ENCODE results near the gene NR2C1.
"Not testable (repeated sequence)": the region's sequence is repeated elsewhere in the genome, so short reads cannot be mapped to it uniquely, and the experiment has no call there.

Gene NR2C1

GRCh38 chr12:94997726-94998125, 75.7 kb downstream of the NR2C1 start:
- DNase-seq, result no peak

DNA sequence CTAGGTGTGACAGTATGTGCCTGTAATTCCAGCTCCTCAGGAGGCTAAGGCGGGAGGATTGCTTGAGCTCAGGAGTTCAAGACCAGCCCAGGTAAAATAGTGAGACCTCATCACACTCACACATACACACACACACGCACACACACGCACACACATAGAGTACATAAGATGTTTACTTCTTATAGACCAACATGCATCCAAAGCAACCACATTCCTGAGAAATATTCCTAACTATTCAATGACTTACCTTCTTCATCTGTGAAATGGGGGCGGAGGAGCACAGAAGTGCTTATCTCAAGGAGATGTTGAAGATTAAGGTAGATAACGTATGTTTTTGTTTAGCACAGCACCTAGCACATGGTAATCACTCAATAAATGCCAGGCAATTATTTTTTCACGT, 76.4 kb downstream of the NR2C1 start:
- no peak for DNase-seq

DNA sequence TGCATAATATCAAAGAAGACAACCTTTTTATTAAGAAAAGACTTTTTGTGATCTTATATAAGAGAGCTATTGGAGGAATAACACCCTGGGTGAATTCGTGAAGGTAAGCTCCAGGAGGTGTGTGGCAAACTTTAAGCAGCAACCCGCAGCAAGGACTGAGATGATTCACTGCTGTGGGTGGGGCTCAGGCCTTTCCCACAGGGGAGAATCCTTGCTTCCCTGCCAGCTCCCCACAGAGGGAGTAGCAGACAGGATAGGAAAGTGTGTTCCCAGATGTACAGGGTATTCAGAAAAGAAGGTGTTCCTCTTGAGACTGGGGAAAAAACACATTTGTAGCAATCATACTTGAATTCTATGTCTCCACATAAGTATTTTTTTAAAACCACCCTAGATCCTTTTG, 79.1 kb downstream of the NR2C1 start:
- no peak for DNase-seq

DNA sequence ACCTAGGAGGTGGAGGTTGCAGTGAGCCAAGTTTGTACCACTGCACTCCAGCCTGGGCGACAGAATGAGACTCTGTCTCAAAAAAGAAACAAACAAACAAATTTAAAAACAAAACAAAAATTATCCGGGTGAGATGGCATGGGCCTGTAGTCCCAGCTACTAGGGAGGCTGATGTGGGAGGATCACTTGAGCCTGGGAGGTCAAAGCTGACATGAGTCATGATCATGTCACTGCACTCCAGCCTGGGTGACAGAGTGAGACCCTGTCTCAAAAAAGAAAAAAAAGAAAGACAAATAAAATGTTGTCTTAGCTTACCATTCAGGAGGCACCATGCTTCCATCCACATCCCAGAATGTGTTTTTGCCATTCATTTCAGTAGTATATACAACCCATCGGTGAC, 79.6 kb downstream of the NR2C1 start:
- DNase-seq, result not testable (repeated sequence)

DNA sequence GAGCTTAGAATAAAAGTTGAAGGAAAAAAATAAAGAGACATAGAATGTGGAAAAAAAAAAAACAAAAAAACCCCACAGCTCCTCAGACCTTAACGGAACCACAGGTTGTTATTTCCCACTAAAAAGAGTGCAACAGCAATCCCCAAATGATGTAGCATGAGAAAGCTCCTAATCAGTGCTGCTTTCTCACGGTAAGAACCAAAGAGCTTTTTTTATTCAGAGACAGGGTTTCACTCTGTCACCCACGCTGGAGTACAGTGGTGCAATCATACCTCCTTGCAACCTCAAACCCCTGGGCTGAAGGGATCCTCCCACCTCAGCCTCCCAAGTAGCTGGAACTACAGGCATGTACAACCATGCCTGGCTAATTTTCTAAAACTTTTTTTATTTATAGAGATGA, 83.2 kb downstream of the NR2C1 start:
- DNase-seq, result no peak

- DNase-seq, result no peak
Observed at GRCh38 chr12:94988471-94988870, 84.9 kb downstream of the NR2C1 start.

- no peak for DNase-seq
Observed at GRCh38 chr12:94987801-94988200, 85.6 kb downstream of the NR2C1 start.

GRCh38 chr12:94987076-94987669, 86.2 kb downstream of the NR2C1 start:
- no peak for DNase-seq

GRCh38 chr12:94985099-94985498, 88.3 kb downstream of the NR2C1 start:
- DNase-seq, result not testable (repeated sequence)

DNA sequence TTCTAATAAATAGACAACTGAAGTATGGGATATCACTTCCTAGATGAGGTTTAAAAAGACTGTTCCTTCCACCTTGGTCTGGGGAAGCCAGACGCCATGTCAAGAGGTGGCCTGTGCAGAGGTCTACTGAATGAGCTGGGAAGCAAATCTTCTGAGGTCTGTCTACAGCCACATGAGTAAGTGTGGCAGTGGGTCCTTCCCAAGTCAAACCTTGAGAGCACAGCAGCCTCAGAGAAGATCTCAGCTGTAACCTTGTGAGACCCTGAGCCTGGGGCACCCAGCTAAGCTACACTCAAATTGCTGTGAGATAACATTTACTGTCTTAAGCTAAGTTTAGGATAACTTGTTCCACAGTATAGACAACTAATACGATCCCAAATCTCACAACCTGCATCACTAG, 90.1 kb downstream of the NR2C1 start:
- DNase-seq, result no peak

DNA sequence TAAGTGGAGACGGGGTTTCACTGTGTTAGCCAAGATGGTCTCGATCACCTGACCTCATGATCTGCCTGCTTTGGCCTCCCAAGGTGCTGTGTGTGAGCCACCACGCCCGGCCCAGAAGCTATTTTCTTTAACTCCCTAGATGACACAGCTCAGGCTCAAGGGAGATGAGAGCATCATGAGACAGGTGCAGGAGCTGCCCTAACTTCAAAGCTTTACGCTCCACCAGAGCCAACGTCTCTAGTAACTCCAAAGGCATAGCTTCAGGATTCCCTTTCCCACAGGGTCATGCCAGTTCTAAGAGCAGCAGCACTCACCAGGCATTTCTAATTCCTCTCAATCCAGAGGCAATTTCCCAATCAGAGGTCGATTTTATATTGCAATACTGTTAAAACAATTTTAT, 91.0 kb downstream of the NR2C1 start:
- DNase-seq, result peak in 1 of 2 experiments; percentile 3

- DNase-seq, result peak in 1 of 2 experiments; percentile 9
Observed at GRCh38 chr12:94980577-94980976, 92.8 kb downstream of the NR2C1 start.

- DNase-seq, result no peak
Observed at GRCh38 chr12:94979941-94980340, 93.5 kb downstream of the NR2C1 start.

GRCh38 chr12:94977766-94978468, 95.5 kb downstream of the NR2C1 start:
- DNase-seq, result no peak

DNA sequence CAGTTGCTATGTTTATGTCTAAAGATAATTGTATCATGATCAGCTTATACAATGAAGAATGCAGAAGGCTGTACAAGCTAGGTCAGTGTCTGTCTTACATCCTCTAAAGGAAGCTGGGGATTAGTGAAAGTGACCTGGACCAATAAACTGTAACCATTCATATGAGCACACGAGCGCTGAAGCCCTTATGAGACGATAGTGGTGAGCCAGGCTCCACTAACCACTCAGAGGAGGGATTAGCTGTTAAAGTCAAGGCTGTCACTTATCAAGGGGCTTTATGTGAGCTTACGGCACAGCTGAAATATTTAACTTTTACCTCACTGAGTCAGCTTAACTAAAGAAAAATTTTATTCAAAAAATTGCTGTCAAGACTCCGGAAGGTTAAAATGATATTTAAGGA, 100.2 kb downstream of the NR2C1 start:
- DNase-seq, result no peak

GRCh38 chr12:94972795-94973194, 100.6 kb downstream of the NR2C1 start:
- no peak for DNase-seq

- DNase-seq, result no peak
Observed at GRCh38 chr12:94971923-94972322, 101.5 kb downstream of the NR2C1 start.

GRCh38 chr12:94970560-94970959, 102.9 kb downstream of the NR2C1 start:
- DNase-seq, result no peak
